Measurements from ENCODE around the gene SRPK3.

DNA sequence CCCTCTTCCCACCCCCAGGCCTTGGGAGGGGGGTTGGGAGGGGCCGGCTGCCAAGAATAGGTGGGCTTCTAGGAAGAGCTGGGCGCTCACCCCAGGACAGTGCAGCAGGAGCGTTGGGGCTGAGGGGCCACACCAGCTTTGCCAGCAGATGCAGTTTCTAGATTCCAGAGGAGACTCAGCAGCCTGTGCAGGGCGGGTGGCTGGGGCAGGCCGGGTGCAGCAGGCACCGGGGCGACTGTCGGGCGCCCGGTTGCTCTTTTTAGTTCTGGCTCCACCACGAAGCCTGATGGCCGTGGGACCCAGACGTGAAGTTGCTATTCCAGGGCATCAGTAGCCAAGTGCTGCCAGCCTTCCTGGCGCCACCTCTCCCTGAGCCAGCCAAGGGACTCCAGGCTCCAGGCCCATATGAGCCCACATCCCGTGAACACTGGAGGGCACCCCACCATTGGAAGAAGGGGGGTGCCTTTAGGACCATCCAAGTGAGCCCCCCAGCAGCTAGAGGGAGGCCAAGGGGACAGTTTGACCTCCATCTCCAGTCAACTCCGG, 19.4 kb downstream of the SRPK3 start:
- TF ChIP-seq, protein P1, sequence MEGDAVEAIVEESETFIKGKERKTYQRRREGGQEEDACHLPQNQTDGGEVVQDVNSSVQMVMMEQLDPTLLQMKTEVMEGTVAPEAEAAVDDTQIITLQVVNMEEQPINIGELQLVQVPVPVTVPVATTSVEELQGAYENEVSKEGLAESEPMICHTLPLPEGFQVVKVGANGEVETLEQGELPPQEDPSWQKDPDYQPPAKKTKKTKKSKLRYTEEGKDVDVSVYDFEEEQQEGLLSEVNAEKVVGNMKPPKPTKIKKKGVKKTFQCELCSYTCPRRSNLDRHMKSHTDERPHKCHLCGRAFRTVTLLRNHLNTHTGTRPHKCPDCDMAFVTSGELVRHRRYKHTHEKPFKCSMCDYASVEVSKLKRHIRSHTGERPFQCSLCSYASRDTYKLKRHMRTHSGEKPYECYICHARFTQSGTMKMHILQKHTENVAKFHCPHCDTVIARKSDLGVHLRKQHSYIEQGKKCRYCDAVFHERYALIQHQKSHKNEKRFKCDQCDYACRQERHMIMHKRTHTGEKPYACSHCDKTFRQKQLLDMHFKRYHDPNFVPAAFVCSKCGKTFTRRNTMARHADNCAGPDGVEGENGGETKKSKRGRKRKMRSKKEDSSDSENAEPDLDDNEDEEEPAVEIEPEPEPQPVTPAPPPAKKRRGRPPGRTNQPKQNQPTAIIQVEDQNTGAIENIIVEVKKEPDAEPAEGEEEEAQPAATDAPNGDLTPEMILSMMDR (IDR thresholded peaks at IDR 0.05; ENCODE audit: low read depth, low read length, poor library complexity, severe bottlenecking) = no peak
- no peak for TF ChIP-seq EZH2phosphoT487 (IDR thresholded peaks at IDR 0.05; ENCODE audit: borderline replicate concordance, low read length)
